DMS153 (cell line): ENCODE results near the gene OR10A3.

ENCODE experiments used
- DNase-seq: peaks from one replicate; lab custom pipeline; 2025; lab: John Stamatoyannopoulos, UW

The OR10A3 gene

DNA sequence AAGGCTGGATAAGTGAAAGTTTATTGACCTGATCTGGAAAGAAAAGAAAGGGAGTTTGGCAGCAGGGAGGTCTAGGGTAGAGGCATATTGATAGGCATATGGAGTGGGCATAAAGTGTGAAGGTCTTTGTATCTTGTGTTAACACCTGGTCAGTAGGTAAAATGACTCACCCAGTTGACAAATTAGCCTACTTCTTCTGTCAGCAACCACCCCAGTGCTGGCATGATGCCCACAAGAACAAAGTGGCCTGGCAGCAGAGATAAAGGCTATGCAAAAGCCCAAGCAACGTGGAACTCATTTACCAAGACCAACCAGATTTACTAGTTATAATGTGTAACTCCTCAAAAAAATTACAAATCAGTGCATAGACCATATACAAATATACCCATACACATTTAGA is 4.9 kb downstream of the OR10A3 start:
- DNase-seq = no peak

DNA sequence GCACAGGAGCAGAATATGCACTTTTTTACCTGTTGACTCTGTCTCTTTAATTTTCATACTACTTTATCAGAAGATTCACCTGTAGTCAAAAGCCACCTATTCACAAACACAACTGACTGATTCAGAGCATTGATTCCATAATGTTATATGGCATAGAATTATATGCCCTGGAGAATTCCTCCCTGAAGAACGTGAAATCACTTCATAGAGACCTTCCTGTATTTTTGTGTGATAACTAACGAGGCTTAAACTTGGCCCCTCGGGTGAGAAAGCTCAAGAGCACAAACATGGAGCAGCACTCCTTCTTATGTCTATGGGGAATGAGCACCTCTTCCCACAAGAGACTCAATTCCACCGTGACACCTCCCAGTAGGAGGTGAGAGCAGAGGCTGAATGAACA is 10.3 kb downstream of the OR10A3 start, which contains the start of gene OR10A6:
TSS of gene OR10A6 (minus strand) at position 101 of the 400 bp plus-strand sequence. CDS start 2,606 bp downstream, outside the sequence.
- no peak for DNase-seq

DNA sequence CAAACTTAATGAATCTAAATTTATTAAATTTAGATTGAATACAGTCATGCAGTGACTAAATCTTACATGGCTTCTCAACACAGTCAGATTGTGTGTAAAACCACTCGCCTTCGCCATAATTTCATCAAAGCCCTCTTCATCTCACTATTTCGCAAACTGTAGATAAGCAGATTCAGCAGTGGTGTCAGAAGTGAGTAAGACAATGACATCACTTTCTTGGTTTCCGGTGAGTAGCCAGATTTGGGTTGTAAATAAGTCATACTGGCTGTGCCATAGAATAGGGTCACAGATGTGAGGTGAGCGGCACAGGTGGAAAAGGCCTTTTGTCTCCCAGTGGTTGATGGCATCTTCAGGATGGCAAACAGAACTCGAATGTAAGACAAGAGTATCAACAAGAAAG is 13.9 kb downstream of the OR10A3 start:
- no peak for DNase-seq

DNA sequence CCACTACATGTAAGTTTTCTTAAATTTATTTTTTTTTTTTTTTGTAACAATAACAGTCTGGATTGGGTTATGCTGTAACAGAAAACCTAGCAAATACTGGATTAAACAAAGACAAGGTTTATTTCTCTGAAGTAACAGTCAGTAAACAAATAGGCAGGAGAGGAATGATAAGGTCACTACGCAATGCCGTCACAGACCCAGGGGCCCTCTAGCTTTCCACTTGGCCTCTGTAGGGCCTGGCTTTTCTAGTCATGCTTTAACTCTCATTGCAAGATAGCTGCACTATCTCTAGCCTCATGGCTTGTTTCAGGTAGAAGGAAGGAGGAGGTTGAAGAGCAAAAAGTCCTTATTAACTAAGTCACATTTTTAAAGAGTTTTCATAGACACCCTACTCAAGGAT is 17.0 kb downstream of the OR10A3 start:
- no peak for DNase-seq

DNA sequence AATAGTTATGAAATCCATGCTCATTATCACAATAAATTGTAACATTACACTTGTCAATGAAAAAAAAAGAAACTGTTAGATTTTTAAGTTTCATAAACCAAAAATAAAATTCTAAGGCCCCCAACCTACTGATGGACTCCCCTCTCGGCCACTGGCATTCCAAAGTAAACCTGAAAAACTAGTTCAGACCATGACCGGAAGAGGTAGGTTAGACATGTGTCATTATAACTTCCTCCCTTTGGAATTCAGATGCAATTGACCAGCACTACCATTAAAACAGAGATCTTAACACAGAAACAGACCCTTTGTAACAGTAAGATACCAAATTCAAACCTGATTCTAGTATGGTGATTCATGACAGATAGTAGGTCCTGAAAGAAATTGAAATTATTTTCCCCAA is 23.4 kb downstream of the OR10A3 start:
- no peak for DNase-seq

DNA sequence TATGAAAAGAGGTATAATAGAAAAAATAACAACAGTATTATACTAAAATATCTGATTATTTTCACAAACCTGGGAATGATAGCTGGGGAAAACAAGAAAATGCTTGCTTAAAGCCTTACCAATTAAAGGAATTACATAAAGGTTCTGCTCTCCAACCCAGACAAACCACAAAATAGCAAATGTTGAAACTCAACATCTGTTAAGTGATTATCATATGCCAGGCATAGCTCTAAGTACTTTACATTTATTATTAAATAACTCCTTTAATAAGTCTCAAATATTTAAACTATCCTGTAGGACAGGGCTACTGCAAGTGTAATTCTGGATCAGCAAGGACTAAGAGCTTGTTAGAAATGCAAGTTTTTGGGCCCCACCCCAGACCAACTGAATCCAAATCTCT is 30.5 kb downstream of the OR10A3 start:
- no peak for DNase-seq

DNA sequence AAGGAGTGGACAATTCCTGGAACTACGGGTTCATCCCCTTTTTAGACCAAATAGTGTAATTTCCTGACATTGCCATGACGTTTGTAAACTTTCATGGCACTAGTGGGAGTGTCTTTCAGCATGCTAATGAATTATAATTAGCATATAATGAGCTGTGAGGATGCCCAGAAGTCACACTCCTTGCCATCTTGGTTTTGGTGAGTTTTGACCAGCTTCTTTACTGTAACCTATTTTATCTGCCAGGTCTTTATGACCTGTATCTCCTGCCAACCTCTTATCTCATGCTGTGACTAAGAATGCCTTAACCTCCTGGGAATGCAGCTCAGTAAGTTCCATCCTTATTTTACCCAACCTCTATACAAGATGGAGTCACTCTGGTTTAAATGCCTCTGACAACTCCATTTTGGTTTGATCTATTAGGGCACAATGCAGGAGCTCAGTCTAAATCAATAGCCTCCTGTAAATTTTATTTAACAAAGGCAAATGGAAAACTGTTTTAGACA is 31.2 kb downstream of the OR10A3 start:
- no peak for DNase-seq

DNA sequence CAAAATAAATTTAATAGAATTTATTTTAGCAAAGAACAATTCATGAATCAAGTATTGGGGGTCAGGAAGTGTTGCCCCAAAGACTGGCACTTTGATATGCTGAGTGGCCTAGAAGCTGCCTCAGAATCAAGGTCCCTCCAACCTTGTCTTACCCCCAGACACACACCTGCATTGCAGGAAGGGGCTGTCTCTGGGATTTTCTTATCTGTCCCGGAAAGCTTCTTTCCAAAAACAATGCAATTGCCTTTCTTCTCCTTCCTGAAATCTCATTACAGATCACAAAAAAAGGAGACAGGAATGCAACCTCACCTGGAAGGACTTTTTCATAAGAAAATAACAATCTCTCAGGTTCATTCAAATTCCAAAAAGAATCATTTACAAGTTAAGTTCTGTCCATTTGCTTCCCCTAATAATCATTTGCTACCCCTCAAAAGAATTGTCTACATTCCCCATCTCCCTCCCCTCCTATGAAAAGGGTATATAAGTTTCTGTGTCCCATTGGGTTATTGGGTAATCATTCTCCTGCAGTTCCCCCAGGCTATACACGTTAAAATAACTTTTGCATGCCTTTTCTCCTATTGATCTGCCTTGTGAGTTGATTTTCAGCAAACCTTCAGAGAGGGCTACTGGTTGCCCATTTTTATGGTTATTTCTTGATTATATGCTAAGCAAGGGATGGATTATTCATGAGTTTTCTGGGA is 31.8 kb downstream of the OR10A3 start:
- no peak for DNase-seq

DNA sequence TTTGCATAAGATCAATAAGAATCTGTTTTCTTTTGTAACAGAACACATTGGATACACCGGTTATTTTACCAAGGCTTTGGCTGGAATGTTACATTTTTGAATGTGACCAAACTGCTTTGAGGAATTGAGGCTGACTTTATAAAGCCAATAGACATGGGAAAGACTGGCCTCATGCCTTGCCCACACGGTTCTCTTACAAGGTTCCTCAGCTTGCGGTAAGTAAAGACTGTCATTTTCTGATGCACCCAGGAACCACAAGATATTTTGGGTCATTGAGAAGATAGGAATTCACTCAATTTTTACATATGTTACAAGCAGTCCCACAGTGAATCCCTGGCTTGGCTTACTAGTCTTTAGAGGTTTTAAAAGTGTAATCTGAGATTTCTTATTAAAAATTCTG is 34.4 kb downstream of the OR10A3 start:
- DNase-seq = no peak

DNA sequence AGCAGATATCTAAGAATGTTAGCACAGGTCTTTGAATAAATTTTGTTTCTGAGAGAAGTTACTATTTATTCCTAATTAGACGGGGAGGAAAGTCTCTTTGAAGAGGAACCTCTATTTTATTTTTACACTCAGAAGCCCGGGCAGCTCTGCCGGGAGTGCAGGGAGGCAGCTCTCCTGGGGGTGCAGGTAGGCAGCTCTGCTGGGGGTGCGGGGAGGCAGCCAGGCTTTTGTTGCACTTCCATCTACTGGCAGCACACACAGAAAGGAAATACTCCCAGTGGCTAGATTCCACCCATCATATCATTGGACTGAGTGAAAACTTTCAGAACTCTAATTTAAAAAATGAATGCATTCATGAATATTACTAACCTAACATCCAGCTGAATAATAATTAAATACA is 35.0 kb downstream of the OR10A3 start:
- no peak for DNase-seq

- no peak for DNase-seq
These were observed 35.5 kb downstream of the OR10A3 start for GRCh38 chr11:7905961-7906429.

GRCh38 chr11:7905549-7905948 is 36.0 kb downstream of the OR10A3 start:
- DNase-seq = no peak

DNA sequence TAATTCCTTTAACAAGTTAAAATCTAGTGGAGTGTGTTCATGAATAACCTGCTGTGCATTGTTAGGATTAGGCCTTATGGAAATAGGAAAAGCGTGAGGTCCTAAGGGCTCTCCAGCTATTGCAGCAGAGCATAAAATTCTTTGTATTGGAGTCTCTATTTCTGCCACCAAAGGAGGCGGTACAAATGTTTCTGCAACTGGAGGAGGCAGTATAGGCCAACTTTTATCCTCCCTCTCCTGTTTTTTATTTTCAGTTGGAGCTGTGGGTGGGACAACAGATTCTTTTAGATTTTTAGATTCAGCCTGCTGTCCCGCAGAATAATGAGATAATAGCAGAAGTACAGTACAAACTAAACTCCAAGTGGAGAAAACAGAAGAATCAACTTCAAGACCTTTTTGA is 36.6 kb downstream of the OR10A3 start:
- DNase-seq = no peak

DNA sequence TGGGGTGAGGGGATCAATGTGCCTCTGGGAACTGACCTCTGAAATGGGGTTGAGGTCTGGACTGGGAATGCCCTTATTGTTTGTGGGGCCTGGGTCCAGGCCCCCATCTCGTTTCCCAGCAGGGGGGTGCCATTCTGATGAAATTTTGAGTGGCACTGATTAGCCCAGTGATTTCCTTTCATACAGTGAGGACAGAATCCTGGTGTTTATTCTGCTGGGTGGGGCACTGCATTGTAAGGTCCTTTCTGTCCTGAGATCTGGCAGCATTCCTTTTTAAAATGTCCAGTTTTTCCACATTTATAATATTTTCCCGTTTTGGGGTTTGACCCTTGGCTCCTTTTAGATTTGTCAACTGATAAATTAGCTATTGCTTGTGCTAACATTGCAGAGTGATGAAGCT is 37.6 kb downstream of the OR10A3 start:
- no peak for DNase-seq

DNA sequence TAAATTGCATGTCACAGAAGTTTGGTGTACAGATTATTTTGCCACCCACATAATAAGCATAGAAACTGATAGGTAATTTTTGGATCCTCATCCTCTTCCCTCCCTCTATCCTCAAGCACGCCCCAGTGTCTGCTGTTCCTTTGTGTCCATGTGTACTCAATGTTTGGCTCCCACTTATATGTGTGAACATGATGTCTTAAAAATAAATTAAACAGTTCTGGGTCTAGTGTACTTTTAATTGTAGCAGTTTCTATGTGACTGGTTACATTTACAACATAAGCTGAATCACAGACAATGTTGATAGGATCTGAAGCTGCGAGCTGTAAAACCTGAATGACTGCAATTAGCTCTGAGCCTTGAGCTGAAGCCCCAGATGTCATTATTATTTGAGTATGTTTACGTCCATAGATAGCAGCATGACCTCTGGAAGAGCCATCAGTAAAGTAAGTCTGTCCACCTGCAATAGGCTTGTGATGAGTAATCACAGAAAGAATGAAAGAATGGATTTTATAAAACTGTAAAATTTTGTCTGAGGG is 40.1 kb downstream of the OR10A3 start:
- no peak for DNase-seq

DNA sequence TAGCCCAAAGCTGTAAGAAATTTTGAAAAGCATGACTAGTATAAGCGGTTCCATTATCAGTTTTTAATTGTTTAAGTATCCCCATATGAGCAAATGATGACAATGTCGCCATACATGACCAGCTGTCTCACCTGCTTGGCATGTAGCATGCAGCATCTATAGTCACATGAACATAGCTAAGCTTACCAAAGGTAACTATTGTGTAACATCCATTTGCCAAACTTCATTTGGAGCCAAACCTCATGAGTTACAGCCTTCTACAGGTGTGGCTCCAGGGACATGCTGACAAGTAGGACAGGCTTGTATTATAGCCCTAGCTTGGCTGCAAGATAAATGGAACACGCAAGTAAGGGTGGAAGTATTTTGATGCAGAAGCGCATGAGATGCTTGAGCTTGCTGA is 40.8 kb downstream of the OR10A3 start:
- DNase-seq = no peak

DNA sequence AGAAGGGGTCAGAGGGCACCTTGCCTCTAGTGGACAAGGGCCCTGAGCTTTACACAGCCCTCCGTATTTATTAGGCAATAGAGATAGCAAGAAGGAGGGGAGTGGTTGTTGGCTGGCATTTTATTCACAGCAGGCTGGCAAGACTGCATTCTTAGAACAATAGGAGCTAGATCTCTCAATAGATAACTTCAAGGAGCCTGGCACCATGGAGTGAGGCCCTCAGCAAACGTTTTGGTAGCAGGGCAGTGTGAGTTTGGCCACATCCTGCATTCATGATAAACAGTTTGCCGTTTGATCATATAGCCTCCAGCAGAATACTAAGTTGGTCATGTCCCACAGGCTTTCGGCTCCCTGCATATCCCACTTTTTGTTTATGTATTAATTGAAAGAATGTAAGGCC is 42.1 kb downstream of the OR10A3 start:
- DNase-seq = no peak

DNA sequence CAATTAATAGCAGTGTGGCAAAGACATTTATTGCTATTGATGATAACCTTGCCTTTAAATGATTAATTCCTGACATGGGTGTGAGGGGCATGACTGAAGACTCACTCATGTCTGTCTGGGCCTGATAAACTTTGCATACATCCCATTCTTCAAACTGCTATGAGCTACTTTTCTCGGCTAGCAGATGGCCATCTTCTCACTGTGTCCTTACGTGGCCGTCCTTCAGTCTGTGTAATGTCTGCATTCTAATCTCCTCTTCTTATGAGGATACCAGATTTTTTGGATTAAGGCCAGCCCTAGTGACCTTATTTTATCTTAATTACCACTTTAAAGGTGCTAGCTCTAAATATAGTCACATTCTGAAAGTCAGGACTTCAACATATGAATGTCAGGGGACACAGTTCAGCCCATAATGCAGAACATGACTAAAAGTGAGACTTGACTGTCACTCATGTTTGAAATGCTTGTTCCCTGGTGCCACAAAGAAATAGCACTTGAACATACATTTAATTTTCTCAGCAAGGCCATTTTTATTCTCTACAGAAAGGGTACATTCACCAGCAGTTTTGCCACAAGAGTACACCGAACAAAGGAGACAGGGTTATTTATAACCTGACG is 42.7 kb downstream of the OR10A3 start:
- no peak for DNase-seq

GRCh38 chr11:7896009-7896785 is 45.3 kb downstream of the OR10A3 start:
- DNase-seq = no peak

DNA sequence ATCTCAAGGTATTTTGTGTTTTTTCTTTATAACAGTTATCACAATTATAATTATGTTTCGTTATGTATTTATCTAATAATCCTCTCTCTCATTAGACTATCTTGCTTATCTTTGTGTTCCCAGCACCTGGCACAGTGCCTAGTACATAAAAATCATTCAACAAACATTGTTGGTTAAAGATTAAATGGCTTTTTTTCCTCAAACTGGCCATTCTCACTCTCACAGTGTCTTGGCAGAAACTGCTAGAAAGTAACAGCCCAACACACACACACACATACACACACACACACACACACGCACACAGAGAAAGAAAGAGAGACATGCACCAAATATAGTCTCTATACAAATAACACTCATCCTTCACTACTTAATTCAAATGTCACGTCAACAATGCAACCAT is 47.3 kb downstream of the OR10A3 start:
- no peak for DNase-seq

- DNase-seq = no peak
These were observed 47.7 kb downstream of the OR10A3 start for GRCh38 chr11:7893796-7894195.

DNA sequence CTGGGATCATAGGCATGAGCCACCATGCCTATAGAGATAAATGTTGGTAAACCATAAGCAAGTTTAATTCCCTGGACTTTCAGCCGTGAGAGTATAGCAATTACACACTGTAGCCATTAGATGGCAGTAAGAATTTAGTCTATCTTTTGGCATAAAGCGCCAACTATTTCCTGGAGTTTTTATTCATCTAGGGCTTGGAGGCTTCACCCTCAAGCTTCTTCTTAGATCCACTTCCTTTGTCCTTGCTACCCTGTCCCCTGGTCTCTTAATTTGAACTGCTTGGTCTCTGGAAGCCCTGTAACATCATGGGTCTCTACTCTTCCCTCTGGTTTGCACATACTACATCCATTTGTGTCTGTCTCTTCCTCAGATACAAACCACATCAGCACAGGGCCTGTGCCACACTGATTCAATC is 48.7 kb downstream of the OR10A3 start:
- peak; percentile 10 for DNase-seq
